GM12892 (cell line): Measurements from ENCODE around the gene ACSM3.

ENCODE experiments used
- POLR2A ChIP-seq: IDR thresholded peaks from 2 replicates; pipeline ENCODE4 v1.6.1; 2011; ENCODE audit warnings: low read depth, low read length, control low read depth
- POLR2AphosphoS5 ChIP-seq: IDR thresholded peaks from 2 replicates; pipeline ENCODE4 v1.6.1; 2011; ENCODE audit warnings: low read depth, low read length, control low read depth
- TAF1 ChIP-seq: IDR thresholded peaks from 2 replicates; pipeline ENCODE4 v1.6.1; 2011; ENCODE audit warnings: low read depth, mild to moderate bottlenecking, control low read depth, low read length, borderline replicate concordance

- TF ChIP-seq POLR2A (no peak), POLR2AphosphoS5 (no peak), TAF1 (no peak)
These were observed 18.7 kb downstream of the ACSM3 start for GRCh38 chr16:20782470-20782869.
